GM06990 (cell line): Measurements from ENCODE around the gene CRB3.

Source experiments
- DNase-seq: peaks from one replicate; pipeline ENCODE4 v3.0.0-alpha.2; 2011; ENCODE audit not compliant: insufficient read length; ENCODE audit errors: extremely low read depth
- H3K27me3 ChIP-seq: replicated peaks from 2 replicates; pipeline ENCODE4 v1.6.0; 2011; ENCODE audit warnings: low read length; ENCODE audit not compliant: control insufficient read depth, insufficient read depth
- H3K36me3 ChIP-seq: 2 replicates; pipeline ENCODE4 v1.5.1; 2011; ENCODE audit warnings: low read length; ENCODE audit not compliant: control insufficient read depth, insufficient read depth
- H3K4me3 ChIP-seq: replicated peaks from 2 replicates; pipeline ENCODE4 v1.5.1; 2011; ENCODE audit warnings: low read depth, mild to moderate bottlenecking, control low read depth, low read length
- CTCF ChIP-seq: IDR thresholded peaks from 2 replicates; pipeline ENCODE4 v1.5.1; 2011; ENCODE audit warnings: low read length, control low read depth, mild to moderate bottlenecking, inconsistent platforms; ENCODE audit not compliant: insufficient read depth, poor library complexity, severe bottlenecking

The CRB3 gene

GRCh38 chr19:6452899-6453298 is 11.2 kb upstream of the CRB3 start:
- Histone ChIP-seq H3K4me3 (no peak overlapping the region), H3K27me3 (no peaks in the 10 kb centered on the region), H3K36me3 (peaks cover 37% of the 10 kb centered on the region)
- DNase-seq = no peak
- no peak for TF ChIP-seq CTCF

GRCh38 chr19:6453951-6454565 is 10.0 kb upstream of the CRB3 start:
- H3K27me3 ChIP-seq = no peaks in the 10 kb centered on the region
- TF ChIP-seq CTCF = no peak
- no peak overlapping the region for H3K4me3 ChIP-seq
- peaks cover 36% of the 10 kb centered on the region for H3K36me3 ChIP-seq
- no peak for DNase-seq

- DNase-seq = no peak
- H3K27me3 ChIP-seq = no peaks in the 10 kb centered on the region
- TF ChIP-seq CTCF = no peak
- H3K36me3 ChIP-seq = peaks cover 36% of the 10 kb centered on the region
- no peak overlapping the region for H3K4me3 ChIP-seq
These were observed 8.1 kb upstream of the CRB3 start for GRCh38 chr19:6455924-6456323.

GRCh38 chr19:6457958-6458694 is 5.9 kb upstream of the CRB3 start:
- Histone ChIP-seq H3K4me3 (peak overlapping the region; percentile 74), H3K27me3 (no peaks in the 10 kb centered on the region), H3K36me3 (peaks cover 24% of the 10 kb centered on the region)
- TF ChIP-seq CTCF = no peak
- DNase-seq = peak; percentile 57

GRCh38 chr19:6458695-6459261 is 5.3 kb upstream of the CRB3 start:
- DNase-seq = peak; percentile 41
- Histone ChIP-seq H3K4me3 (peak overlapping the region; percentile 74), H3K36me3 (peaks cover 22% of the 10 kb centered on the region), H3K27me3 (no peaks in the 10 kb centered on the region)
- TF ChIP-seq CTCF = no peak
